Measurements from ENCODE around the gene C22orf15.

The C22orf15 gene

GRCh38 chr22:23750714-23751440 lies 11.9 kb upstream of the C22orf15 start, which contains the start of gene ZNF70:
TSS of gene ZNF70 (minus strand) at chr22:23751112. CDS start at chr22:23745140, 5,972 bp downstream.
- peak; percentile 100 for ATAC-seq

GRCh38 chr22:23751441-23751996 lies 11.3 kb upstream of the C22orf15 start:
- peak in 1 of 2 donors; percentile 7 for ATAC-seq

- ATAC-seq: no peak
Measured at GRCh38 chr22:23752090-23752691, 10.6 kb upstream of the C22orf15 start.

- no peak for ATAC-seq
Measured at GRCh38 chr22:23752750-23753149, 10.0 kb upstream of the C22orf15 start.

GRCh38 chr22:23753385-23753784 lies 9.4 kb upstream of the C22orf15 start:
- ATAC-seq: no peak

DNA sequence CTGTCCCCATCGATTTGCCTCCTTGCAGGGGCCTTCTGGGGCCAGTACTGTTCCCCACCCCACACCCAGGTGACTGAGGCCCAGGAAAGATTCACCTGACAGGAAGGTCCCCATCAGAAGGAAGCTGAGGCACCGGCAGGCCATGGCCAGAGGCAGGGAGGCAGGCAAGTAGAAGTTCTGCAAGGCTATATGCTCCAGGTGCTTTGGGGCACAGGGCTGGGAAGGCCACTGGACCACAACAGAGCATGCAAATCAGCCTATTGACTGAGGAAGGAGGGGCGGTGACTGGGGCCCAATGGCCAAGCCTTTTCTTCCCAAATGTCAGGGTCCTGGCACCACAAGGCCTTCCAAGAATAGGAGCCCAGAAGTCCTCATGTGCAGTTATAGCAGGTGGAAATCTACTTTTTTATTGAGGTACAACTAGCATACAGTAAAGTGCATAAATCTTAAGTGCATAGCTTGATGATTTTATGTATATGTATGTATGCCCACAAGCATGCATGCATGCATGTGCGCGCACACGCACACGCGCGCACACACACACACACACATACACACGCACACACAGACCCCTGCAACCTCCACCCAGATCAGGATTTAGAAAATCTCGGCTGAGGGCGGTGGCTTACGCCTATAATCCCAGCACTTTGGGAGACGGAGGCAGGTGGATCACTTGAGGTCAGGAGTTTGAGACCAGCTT lies 8.4 kb upstream of the C22orf15 start, which contains the start of gene VPREB3:
Gene VPREB3, minus strand, starts transcription at position 206 of the 700 bp plus-strand sequence. Its CDS starts 62 bp downstream, at position 144.
- no peak for ATAC-seq

- no peak for ATAC-seq
Measured at GRCh38 chr22:23754980-23755636, 7.7 kb upstream of the C22orf15 start.

- ATAC-seq: no peak
Measured at GRCh38 chr22:23755711-23756110, 7.1 kb upstream of the C22orf15 start.

GRCh38 chr22:23756891-23757290 lies 5.9 kb upstream of the C22orf15 start:
- ATAC-seq: no peak

DNA sequence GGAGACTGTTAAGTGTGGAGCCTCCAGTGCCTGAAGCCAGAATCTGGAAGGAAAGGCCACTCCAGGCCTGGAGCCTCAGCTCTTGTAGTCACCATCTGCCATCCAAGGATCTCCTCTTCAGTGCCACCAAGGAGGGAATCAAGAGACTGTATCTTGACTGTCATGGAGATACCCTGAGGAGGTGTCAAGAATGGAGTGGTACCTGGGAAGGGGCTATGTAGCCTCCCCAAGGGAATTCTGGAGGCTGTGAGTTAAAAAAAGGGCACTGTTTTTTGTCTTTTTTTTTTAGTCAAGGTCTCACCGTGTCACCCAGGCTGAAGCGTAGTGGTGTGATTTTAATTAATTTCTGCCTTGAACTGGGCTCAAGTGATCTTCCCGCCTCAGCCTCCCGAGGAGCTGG lies 3.2 kb upstream of the C22orf15 start:
- no peak for ATAC-seq

DNA sequence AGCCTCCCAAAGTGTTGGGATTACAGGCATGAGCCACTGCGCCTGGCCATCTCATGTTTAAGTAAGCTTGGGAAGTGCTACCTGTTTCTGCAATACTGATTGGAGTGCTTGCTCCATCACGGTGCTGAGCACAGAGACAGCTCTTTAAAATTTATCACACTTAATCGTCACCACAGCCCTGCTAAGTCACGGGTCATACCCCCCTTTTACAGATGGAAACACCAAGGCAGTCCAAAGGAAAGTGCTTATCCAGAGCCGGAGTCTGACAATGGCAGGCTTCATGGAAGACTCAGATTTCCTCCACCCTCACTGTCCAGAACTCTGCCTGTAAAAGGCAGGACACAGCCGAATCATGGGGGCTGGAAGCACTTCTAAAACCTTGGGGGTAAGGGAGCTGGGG lies 2.7 kb upstream of the C22orf15 start:
- ATAC-seq: no peak

DNA sequence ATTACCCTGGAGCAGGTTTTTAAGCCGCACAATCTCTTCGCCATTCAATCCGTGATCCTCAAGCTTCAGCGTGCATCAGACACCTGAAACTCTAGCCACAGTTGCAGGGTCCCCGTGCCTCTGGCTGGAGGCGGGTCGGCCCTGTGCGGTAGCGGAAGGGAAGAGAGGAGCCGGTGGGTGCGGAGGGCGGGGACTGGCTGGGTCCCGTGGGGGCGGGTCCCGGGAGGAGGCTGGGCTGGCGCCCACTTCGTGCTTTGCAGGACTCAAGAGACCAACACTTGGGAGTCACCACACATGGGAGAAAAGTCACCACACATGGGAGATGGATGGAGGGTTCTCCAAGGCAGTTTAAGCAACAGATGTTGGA lies 772 bp downstream of the C22orf15 start:
- ATAC-seq: peak; percentile 14 to 44

GRCh38 chr22:23763954-23764353 lies 1.2 kb downstream of the C22orf15 start:
- no peak for ATAC-seq

- no peak for ATAC-seq
Measured at GRCh38 chr22:23764899-23765881, 2.4 kb downstream of the C22orf15 start.

GRCh38 chr22:23767303-23767672 lies 4.5 kb downstream of the C22orf15 start:
- peak in 1 of 2 donors; percentile 5 for ATAC-seq

- peak; percentile 75 to 81 for ATAC-seq
Measured at GRCh38 chr22:23767673-23768548, 5.1 kb downstream of the C22orf15 start, which contains the start of gene CHCHD10. TSS of gene CHCHD10 (minus strand) at chr22:23767972. CDS start at chr22:23767874, 98 bp downstream.

GRCh38 chr22:23769321-23769965 lies 6.7 kb downstream of the C22orf15 start:
- no peak for ATAC-seq

DNA sequence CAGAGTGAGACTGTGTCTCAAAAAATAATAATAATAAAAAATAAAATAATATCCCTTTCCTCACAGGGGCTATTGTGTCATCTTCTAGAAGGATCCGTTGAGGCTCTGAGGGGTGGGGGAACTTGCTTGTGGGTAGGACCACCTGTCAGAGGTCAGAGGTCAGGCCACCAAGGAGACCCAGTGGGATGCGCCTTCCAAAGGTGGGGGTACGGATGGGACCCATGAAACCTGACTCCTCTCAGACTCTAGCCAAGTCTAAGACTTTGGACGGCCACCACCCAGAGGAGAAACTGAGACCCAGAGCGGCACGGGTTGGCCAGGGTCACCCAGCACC lies 9.5 kb downstream of the C22orf15 start:
- ATAC-seq: no peak

GRCh38 chr22:23772649-23773473 lies 10.1 kb downstream of the C22orf15 start, which contains the start of gene MMP11:
TSS of gene MMP11 (plus strand) at chr22:23772849. CDS start at chr22:23772871, 22 bp downstream.
- ATAC-seq: peak; percentile 55 to 60

Measured in activated CD4-positive, CD25-positive, alpha-beta regulatory T cell treated with anti-CD3 and anti-CD28 coated beads, Interleukin-2, amount 50 U/mL, for 24 hours (primary cell).